NT2/D1 (cell line): ENCODE data around the gene BIN1.

Source experiments
- DNase-seq: peaks from one replicate; pipeline ENCODE4 v3.0.0-alpha.2; 2011; ENCODE audit warnings: low read depth, low spot score
- H3K27me3 ChIP-seq: 2 replicates; pipeline ENCODE4 v1.6.0; 2011; ENCODE audit warnings: mild to moderate bottlenecking; ENCODE audit not compliant: insufficient read length, insufficient read depth
- H3K36me3 ChIP-seq: 2 replicates; pipeline ENCODE4 v1.6.1; 2011; ENCODE audit warnings: mild to moderate bottlenecking, low read length, mixed read lengths; ENCODE audit not compliant: insufficient read depth, insufficient read length
- H3K4me1 ChIP-seq: 2 replicates; pipeline ENCODE4 v1.5.1; 2011; ENCODE audit not compliant: insufficient read depth, insufficient read length
- H3K4me3 ChIP-seq: 2 replicates; pipeline ENCODE4 v1.5.1; 2011; ENCODE audit warnings: low read depth; ENCODE audit not compliant: insufficient read length
- H3K9ac ChIP-seq: 2 replicates; pipeline ENCODE4 v1.6.0; 2011; ENCODE audit warnings: low read depth; ENCODE audit not compliant: insufficient read length
- H3K9me3 ChIP-seq: 2 replicates; pipeline ENCODE4 v1.5.1; 2011; ENCODE audit warnings: mild to moderate bottlenecking, low read length; ENCODE audit not compliant: insufficient read depth
- SUZ12 ChIP-seq: IDR thresholded peaks from 2 replicates; pipeline ENCODE4 v1.6.1; 2011; ENCODE audit not compliant: insufficient read length, insufficient read depth; ENCODE audit errors: extremely low read depth
- YY1 ChIP-seq: IDR thresholded peaks from 2 replicates; pipeline ENCODE4 v1.6.1; 2011; ENCODE audit not compliant: insufficient read length, insufficient read depth
- ZNF274 ChIP-seq: IDR thresholded peaks from 2 replicates; pipeline ENCODE4 v1.6.1; 2011; ENCODE audit warnings: mild to moderate bottlenecking, low read depth, low read length

BIN1 gene

DNA sequence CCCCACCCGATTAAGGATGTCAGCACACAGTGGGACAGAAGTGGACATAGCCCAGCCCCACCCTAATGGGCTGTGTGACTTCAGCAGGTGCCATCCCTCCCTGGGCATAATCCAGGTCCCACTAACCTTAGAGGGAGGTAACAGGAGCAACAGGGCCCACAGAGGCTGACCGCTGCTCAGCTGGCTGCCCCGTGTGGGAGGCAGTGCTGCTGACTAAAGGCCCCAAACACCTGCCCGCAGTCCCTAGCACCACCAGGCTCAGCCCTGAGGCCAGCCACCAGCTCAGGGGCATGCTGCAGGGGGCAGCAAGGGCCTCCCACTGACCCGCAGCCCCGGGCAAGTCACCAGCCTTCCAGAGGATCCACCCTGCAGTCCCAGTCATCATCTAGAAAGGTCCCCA, 14.6 kb downstream of the BIN1 start:
- DNase-seq = no peak
- no peaks in the 10 kb centered on the region for H3K36me3 ChIP-seq
- no peaks in the 10 kb centered on the region for H3K9me3 ChIP-seq
- peaks cover 38% of the 10 kb centered on the region for H3K4me1 ChIP-seq
- no peak overlapping the region for H3K9ac ChIP-seq
- H3K4me3 ChIP-seq = no peak overlapping the region
- no peaks in the 10 kb centered on the region for H3K27me3 ChIP-seq
- TF ChIP-seq SUZ12 (no peak), YY1 (no peak), ZNF274 (no peak)

GRCh38 chr2:127091886-127092285, 15.1 kb downstream of the BIN1 start:
- no peaks in the 10 kb centered on the region for H3K36me3 ChIP-seq
- peaks cover 35% of the 10 kb centered on the region for H3K4me1 ChIP-seq
- H3K9ac ChIP-seq = no peak overlapping the region
- H3K9me3 ChIP-seq = no peaks in the 10 kb centered on the region
- TF ChIP-seq ZNF274 = no peak
- no peak for TF ChIP-seq SUZ12
- no peak for TF ChIP-seq YY1
- no peak overlapping the region for H3K4me3 ChIP-seq
- DNase-seq = no peak
- no peaks in the 10 kb centered on the region for H3K27me3 ChIP-seq

GRCh38 chr2:127091148-127091547, 15.8 kb downstream of the BIN1 start:
- H3K27me3 ChIP-seq = no peaks in the 10 kb centered on the region
- no peak for TF ChIP-seq SUZ12
- TF ChIP-seq YY1 = no peak
- no peak for TF ChIP-seq ZNF274
- H3K36me3 ChIP-seq = no peaks in the 10 kb centered on the region
- no peaks in the 10 kb centered on the region for H3K9me3 ChIP-seq
- H3K4me1 ChIP-seq = peaks cover 28% of the 10 kb centered on the region
- H3K4me3 ChIP-seq = no peak overlapping the region
- DNase-seq = no peak
- H3K9ac ChIP-seq = no peak overlapping the region

- Histone ChIP-seq H3K36me3 (no peaks in the 10 kb centered on the region), H3K27me3 (no peaks in the 10 kb centered on the region), H3K9me3 (no peaks in the 10 kb centered on the region), H3K9ac (no peak overlapping the region), H3K4me1 (peaks cover 30% of the 10 kb centered on the region), H3K4me3 (no peak overlapping the region)
- no peak for DNase-seq
- no peak for TF ChIP-seq SUZ12
These were observed 16.5 kb downstream of the BIN1 start for GRCh38 chr2:127090281-127091120.

DNA sequence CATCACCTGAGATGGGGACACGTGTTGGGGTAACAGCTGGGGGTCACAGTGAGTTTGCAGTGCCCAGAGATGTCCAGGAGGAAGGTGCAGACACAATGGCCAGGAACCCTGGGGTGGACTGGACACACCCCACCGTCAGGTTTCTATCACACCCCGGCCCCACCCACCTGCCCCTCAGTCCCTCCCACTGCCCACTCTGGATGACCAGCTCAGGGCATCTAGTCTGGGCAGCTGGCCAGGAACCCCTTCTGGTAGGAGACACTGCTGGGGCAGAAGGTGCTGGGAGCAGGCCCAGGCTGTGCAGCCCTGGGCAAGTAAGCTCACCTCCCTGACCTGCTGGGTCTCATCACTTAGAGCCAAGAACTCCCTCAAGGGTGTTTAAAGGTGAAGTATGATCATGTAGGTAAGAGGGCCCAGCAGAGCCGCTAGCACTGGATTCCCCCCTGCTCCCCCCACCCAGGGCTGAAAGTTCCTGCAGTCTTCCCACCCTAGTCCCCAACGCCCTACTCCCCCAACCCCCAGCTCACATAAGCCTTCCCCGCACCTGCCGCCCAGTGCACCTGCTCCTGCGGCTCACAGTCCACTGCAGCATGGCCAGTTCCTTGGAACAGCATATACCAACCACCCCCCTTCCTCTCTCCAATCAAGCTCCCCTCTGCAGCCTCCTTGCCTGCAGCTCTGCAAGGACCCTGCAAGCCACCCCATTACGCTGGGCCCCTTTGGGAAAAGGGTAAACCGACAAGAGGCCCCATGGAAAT, 17.3 kb downstream of the BIN1 start:
- no peaks in the 10 kb centered on the region for H3K27me3 ChIP-seq

GRCh38 chr2:127088706-127089105, 18.2 kb downstream of the BIN1 start:
- H3K4me1 ChIP-seq = peaks cover 42% of the 10 kb centered on the region
- DNase-seq = no peak

More for the DNA sequence above, 17.3 kb downstream of the BIN1 start:
- DNase-seq = no peak
- peaks cover 37% of the 10 kb centered on the region for H3K4me1 ChIP-seq
- no peak for TF ChIP-seq ZNF274
- no peak for TF ChIP-seq YY1
- no peak for TF ChIP-seq SUZ12
- H3K9me3 ChIP-seq = no peaks in the 10 kb centered on the region
- H3K36me3 ChIP-seq = no peaks in the 10 kb centered on the region
- no peak overlapping the region for H3K4me3 ChIP-seq
- H3K9ac ChIP-seq = no peak overlapping the region

DNA sequence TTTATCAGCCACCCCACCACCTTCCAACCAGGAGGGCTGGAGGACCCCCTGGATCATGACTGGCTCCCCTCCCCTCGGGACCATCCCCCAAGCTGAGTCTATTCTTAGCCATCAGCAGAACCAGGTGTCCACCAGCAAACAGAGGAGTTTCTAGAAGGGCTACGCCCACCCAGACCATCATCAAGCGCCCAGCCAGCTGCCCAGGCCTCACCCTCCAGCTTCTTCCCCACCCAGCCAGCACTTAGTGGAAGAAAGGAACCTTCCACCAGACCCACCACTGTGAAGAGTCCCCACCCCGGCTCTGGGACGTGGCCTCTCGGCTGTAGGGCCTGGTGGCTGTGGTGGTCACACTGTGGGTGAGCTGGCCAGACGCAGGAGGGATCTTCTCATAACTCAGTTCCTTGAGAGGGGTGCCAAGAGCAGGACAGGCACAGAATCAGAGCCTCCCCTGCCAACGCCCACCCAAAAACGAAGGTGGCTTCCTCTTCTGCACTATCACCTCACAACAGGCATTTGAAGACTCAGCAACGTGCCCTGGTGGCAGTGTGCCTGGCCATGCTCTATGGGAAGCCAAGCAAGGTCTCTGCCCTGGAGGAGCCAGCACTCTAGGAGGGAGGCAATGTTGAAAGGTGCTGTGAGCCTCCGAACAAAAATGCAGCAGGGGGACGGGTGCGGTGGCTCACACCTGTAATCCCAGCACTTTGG, 19.0 kb downstream of the BIN1 start:
- TF ChIP-seq ZNF274 = no peak
- TF ChIP-seq SUZ12 = no peak
- no peak for TF ChIP-seq YY1
- Histone ChIP-seq H3K9ac (peak overlapping the region; percentile 73), H3K4me3 (no peak overlapping the region), H3K4me1 (peaks cover 39% of the 10 kb centered on the region), H3K9me3 (no peaks in the 10 kb centered on the region), H3K36me3 (no peaks in the 10 kb centered on the region), H3K27me3 (no peaks in the 10 kb centered on the region)
- DNase-seq = no peak

More at GRCh38 chr2:127088706-127089105, 18.2 kb downstream of the BIN1 start:
- H3K36me3 ChIP-seq = no peaks in the 10 kb centered on the region
- H3K9ac ChIP-seq = no peak overlapping the region
- H3K27me3 ChIP-seq = no peaks in the 10 kb centered on the region
- TF ChIP-seq ZNF274 (no peak), YY1 (no peak), SUZ12 (no peak)
- no peak overlapping the region for H3K4me3 ChIP-seq
- H3K9me3 ChIP-seq = no peaks in the 10 kb centered on the region
